Neural progenitor cell (in vitro differentiated cells): ENCODE results near the gene ABCC4.

ENCODE experiments used
- EZH2 ChIP-seq: fragments of 200-600 bp; sonication (generic); IDR thresholded peaks from 2 replicates; pipeline ENCODE4 v1.6.1; 2017; ENCODE audit warnings: antibody characterized with exemption, mild to moderate bottlenecking, moderate library complexity
- TF ChIP-seq, protein P1 (sequence below): fragments of 200-600 bp; sonication (generic); IDR thresholded peaks from 2 replicates; pipeline ENCODE4 v1.5.1; 2017; ENCODE audit warnings: antibody characterized with exemption, mild to moderate bottlenecking

DNA sequence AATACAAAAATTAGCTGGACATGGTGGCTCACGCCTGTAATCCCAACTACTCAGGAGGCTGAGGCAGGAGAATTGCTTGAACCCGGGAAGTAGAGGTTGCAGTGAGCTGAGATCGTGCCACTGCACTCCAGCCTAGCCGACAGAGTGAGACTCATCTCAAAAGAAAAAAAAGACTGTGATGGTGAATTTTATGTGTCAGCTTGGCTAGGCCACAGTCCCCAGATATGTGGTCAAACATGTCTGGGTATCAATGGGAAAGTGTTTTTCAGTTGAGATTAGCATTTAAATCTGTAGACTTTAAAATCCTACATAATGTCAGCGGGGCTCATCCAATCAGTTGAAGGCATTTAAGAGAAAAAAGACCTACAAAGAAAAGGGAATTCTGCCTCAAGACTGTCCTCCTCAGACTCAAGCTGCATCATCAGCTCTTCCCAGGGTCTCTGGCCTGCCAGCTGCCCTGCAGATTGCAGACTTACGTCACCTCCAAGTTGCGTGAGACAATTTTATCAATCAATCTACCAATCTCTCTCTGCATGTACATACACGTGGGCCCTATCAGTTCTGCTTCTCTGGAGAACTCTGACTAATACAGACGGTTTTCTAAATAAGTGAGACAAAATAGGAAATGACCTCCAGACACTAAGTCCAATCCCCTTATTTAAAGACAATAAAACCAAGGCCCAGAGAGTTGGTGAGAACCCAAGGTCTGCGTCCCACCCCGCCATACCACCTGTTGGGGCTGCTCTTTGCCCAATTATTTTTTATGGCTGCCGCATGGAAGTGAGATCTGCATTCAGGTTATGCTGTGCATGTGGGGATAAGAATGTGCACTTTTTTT is 99.2 kb downstream of the ABCC4 start:
- TF ChIP-seq, protein P1, sequence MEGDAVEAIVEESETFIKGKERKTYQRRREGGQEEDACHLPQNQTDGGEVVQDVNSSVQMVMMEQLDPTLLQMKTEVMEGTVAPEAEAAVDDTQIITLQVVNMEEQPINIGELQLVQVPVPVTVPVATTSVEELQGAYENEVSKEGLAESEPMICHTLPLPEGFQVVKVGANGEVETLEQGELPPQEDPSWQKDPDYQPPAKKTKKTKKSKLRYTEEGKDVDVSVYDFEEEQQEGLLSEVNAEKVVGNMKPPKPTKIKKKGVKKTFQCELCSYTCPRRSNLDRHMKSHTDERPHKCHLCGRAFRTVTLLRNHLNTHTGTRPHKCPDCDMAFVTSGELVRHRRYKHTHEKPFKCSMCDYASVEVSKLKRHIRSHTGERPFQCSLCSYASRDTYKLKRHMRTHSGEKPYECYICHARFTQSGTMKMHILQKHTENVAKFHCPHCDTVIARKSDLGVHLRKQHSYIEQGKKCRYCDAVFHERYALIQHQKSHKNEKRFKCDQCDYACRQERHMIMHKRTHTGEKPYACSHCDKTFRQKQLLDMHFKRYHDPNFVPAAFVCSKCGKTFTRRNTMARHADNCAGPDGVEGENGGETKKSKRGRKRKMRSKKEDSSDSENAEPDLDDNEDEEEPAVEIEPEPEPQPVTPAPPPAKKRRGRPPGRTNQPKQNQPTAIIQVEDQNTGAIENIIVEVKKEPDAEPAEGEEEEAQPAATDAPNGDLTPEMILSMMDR, result no peak
- no peak for TF ChIP-seq EZH2
